Skin of body (tissue), 2 donors: Measurements from ENCODE around the gene ECPAS. TPM values are rescaled to one million over a fixed set of nuclear protein-coding genes. Genes with fewer than 3 reads are reported as not detected.
"Not testable (repeated sequence)": the region's sequence is repeated elsewhere in the genome, so short reads cannot be mapped to it uniquely, and the experiment has no call there.

Source experiments
- DNase-seq: peaks from one replicate; lab custom pipeline; 2025; lab: John Stamatoyannopoulos, UW
- total RNA-seq: library from RNA; depleted of rRNA; stranded (reverse); fragments of >200 nt; gene quantifications from one replicate; pipeline ENCODE4 v1.2.3, GENCODE V29; 2014

Gene ECPAS
- total RNA-seq, 1 donor from 2014 or later, result 91.0 TPM

DNA sequence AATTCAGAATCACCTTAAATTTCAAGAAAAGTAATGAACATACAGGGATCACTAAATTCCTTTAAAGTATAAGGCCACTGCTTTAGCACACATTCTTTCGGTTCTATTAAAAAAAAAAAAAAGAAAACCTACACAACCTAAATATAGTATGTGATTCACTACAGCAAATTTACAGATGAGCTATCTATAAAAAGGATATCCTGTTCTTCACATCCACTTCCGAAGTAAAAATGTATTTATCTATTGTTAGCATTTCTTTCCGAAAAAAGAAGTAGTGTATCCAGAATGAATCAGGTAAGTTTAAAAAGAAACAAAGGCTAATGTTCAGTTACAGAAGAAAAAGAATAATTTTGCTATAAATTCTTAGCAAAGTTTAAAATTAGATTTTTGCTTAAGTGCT, 70.2 kb downstream of the ECPAS start:
- DNase-seq, result no peak

DNA sequence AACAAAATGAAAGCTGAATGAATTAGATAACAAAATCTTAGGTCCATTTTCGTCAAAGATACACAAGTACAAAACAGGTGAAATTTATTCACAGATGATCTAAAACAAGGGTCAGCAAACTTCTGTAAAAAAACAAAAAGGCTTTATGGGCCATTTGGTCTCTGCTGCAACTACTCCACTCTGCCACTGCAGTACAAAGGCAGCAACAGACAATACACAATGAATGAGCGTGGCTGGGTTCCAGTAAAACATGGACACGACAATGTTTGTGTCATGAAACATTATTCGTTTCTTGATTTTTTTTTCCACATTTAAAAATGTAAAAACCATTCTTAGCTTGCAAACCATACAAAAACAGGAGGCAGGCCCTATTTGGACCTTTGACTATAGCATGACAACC, 71.9 kb downstream of the ECPAS start:
- no peak for DNase-seq

DNA sequence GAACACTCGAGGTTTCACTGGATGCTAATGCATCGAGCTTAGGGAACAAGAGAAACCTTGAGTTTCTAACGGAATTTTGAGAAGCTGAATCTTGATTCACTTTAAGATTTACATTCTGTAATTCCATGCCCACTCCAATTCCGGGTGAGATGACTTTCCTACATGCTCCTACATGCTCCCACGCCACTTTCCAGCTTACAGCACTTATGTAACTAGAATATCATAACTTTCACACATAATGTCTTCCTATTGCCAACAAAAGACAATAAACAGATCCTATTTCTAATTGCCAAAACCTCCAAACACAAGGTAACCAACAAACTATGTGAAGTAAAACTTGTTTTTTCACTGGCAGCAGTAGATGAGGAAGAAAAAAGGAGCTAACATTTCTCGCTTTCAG, 72.9 kb downstream of the ECPAS start:
- no peak for DNase-seq

DNA sequence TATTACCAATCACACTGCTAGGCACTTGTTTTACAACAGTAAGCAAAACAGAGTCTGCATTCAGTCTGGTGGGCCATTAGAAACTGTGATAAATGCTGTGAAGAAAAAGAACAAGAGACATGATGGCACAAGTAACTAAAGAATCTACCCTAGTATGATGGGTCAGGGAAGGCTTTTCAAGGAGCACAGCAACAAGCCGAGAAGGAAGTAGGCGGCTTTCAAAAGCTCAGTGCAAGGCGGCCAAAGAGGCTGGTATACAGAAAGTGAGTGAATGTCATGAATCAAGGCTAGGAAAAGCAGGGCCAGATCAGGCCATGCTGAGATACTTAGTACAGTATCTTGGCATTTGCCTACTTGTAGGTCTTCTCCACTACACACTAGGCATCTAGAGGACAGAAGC, 76.4 kb downstream of the ECPAS start:
- DNase-seq, result no peak

DNA sequence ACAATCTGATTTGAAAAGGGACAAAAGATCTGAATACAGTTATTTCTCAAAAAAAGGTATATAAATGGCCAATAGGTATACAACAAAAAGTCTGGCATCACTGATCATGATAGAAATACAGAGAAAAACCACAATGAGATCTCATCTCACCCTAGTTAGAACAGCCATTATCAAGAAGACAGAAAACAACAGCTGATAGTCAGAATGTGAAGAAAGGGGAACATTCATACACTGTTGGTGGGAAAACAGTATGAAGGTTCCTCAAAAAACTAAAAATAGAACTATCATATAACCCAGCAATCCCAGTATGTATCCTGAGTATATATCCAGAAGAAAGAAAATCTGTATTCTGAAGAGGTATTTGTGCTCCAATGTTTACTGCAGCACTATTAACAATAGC, 78.5 kb downstream of the ECPAS start:
- DNase-seq, result no peak

DNA sequence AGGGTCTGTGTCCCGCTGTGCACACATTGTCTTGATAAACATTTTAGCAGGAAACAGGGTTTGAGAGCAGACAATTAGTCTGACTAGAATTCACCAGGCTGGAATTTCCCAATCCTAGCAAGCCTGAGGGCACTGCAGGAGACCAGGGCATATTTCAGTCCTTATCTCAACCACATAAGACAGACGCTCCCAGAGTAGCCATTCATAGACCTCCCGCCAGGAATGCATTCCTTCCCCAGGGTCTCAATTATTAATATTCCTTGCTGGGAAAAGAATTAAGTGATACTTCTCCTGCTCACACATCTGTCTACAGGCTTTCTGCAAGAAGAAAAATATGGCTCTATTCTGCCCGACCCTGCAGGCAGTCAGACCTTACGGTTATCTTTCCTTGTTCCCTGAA, 82.7 kb downstream of the ECPAS start:
- DNase-seq, result not testable (repeated sequence)

DNA sequence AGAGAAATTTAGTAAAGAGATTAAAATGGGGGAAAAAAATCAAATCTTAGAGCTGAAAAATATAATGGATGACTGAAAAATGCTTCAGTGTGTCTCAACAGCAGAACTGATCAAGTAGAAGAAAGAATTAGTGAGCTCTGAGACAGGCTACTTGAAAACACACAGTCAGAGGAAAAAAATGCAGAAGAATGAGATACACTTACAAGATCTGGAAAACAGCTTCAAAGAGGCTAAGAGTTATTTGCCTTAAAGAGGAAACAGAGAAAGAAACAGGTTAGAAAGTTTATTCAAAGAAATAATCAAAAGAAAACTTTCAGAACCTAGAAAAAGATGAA, 83.7 kb downstream of the ECPAS start:
- DNase-seq, result no peak

DNA sequence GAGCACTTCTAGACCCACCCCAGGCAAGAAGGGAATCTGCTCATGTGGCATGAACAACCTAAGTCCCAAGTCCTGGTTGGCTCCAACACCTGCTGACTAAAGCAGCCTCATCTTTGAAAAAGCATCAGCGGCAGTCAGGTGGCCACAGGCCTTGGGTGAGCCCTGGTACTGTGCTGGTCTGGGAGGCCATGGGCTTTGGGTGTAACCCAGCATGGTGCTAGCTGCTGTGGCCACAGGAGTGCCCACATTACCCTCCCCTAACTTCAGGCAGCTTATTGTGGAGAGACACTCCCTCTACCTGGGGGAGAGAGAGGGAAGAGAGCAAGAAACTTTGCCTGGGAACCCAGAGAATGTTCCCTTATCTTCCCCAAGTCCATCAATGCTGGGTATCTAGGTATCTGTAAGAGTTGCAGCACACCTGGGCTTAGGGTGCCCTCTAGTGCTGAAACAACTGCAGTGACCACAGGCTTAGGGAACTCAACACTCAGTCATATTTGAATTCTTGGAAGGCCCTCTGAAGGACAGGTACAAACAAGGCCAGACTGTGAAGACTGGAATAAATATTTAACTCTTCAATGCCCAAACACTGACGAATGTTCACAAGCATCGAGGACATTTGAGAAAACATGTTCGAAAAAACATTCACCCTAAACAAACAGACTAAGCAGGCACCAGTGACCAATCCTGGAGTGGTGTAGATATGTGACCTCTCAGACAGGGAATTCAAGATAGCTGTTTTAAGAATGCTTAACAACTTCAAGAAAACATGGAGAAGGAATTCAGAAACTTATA, 84.2 kb downstream of the ECPAS start:
- DNase-seq, result no peak

DNA sequence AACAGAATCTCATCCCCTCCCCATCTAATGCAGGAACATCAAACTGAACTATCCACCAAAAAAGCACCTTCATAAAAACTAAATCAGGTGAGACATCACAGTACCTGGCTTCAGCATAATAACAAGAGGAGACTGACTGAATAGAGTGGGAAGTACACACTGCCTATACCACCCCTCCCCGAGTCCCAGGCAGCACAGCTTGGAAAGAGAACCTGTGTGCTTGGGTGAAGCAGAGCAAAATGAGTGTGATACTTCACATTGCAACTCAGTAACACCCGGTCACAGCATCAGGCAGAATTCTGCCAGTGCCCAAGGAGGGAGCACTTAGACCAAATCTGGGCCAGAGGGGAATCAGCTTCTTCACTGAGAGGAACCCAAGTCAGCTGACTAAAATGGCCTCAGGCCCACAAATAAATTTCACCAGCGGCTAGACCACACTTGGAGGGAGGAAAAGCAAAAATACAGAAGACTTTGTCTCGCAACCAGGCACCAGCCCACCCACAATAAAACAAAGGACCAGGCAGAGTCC, 84.9 kb downstream of the ECPAS start:
- no peak for DNase-seq

DNA sequence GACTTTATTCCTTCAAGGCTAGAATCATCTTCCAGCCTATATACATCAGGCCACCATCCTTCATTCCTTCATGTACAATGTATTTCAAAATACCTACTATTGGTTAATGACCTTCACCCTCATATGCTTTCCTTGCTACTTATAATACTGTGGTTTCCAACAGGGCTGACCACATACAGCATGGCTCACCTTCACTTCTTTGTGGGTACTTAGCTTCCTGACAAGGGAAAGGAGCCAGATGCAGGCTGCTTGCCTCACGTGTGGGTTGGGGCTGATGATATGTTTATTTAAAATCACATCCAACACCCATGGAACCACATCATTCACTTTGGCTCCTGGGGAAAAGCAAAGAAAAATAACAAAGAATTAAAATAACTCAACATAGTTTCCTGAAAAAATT, 90.2 kb downstream of the ECPAS start:
- no peak for DNase-seq

DNA sequence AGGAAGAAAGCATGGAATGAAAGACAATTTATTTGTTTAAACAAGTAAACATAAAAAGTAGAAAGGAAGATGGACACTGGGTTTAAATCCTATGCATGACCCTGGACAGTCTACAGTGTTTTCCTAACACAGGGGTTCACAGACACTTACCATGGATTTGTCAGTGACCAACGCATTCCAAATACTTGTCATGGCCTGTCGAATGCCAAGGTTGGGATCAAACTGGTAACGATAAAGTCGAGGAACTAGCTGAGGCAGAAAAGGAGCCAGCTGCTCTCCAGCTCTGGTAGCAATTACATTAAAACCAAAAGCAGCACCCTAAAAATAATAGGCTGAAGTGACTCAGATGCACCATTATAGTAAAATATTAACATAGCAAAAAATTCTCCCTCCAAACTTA, 94.8 kb downstream of the ECPAS start:
- DNase-seq, result no peak

DNA sequence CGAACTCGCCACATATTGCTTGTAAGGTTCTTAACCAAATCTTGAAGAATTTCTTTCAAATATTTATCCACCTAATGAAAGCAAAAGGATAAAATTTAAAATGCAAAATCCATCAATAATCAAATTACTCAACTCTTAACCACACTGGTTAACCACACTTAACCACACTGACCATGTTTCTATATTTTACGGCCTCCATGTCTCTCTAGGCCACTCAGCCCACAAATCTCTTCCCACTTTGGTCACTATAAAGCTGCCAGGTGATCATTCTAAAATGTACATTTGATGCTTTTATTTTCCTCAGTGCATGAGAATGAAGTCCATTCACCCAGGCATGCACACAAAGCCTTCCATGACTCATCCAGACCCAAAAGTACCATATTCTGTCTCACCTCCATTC, 97.8 kb downstream of the ECPAS start:
- DNase-seq, result no peak

DNA sequence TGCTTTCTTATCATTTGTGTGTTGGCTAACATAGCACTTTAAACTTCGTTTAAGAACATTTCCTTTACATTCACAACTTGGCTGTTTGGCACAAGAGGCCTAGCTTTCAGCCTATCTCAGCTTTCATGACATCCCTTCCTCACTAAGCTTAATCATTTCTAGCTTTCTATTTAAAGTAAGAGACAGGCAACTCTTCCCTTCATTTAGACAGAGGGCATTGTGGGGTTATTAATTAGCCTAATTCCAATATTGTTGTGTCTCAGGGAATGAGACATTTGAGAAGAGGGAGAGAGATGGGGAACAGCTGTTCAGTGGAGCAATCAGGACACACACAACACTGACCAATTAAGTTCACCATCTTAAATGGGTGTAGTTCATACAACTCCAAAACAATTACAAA, 103.2 kb downstream of the ECPAS start:
- no peak for DNase-seq

DNA sequence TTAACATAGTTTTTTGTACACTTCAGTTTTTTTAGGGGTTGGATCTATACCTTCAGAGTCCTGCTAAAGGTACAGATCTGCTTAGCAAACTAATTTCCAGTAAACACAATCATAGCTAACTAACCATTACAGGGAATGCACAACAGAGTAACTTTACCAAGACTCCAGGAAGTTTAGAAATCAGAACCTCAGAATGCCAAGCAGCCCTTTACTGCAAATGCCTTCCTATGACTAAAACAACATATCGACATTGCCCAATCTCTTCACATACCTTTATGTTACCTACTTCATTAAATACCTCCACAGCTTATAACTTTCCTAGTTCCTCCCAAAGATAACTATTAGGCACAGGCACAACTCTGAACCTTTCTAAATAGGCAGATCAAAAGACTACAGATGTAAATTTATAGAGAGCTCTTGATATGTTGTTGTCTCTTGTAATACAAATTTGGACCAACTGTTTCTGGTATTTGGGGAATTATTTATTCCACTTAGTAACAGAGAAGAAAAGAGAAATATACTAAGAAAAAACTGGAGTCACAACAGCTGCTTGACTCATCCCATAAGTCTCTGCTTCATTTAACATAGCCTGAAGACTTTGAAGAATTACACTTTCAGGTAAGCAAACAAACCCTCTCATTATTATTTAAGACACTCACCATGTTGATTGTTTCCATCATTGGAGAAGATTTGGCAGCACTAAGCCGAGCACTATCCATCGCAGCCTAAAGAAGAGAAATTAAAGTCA, 108.2 kb downstream of the ECPAS start:
- no peak for DNase-seq

DNA sequence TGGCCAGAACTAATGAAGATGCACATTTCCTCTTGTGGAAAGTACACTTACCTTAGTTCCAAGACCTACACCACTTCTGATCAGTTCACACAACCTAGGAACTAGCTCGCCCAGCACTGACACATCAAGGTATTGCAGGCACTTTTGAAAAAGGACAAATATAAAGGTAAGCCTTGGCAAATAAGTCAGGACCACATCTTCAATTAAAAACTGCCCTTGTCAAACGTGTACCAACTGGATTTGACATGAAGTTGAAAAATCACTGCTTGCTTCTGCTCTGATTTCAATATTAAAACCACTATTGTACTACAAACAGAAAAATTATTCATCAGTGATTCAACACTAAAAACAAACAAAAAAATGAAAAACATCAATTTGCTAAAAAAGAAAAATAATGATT, 109.1 kb downstream of the ECPAS start:
- no peak for DNase-seq

DNA sequence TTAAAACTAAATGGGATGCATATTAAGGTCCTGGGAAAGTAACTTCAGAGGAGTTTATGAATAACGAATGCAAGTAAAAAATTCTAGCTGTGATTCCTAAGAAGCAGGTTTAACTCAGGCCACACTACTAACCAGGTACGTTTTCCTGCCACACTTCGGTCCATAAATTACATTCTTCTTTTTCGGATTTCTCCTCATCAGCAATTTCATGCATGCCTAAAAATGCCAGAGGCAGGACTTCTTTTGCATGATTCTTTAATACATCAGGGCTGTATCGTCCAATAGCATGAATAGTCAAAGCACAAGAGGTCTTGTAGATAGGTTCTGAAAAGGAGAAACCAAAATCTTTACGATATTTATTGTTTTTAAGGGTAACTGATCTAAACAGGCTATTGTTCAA, 111.9 kb downstream of the ECPAS start:
- no peak for DNase-seq

DNA sequence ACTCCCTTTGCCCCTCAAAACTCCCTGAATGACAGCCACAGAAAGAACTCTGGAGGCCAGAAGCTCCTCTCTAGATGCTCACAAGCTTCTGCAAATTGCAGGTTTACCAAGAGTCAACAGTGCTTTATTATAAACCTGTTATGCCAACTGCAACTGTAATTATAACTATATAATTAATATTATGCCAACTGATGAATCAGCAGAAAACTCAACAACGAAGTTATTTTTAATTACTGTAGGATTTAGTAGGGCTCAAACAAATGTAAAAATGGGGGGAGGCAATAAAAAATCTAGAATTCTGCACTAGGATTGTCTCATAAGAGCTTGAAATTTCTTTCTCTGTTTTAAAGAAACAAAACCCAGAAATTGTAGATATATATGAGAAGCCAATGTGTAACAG, 117.2 kb downstream of the ECPAS start:
- DNase-seq, result no peak

DNA sequence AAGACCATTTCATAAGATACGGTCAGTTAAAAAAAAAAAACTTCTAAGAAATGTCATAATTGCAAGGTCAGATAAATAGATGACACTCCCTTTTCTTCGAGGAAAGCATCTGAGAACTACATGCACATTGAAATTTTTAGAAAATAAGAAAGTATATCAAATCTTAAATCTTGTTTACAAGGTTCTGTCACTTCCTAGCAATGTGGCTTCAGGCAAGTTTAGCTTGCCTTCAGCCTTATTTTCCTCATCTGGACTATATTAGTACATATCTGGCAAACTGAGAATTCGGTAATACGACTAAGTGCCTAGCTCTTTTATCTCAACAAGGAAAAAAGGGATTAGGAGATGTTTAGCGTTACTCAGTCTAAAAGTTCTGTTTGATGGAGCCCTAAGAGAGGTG, 121.7 kb downstream of the ECPAS start:
- no peak for DNase-seq

DNA sequence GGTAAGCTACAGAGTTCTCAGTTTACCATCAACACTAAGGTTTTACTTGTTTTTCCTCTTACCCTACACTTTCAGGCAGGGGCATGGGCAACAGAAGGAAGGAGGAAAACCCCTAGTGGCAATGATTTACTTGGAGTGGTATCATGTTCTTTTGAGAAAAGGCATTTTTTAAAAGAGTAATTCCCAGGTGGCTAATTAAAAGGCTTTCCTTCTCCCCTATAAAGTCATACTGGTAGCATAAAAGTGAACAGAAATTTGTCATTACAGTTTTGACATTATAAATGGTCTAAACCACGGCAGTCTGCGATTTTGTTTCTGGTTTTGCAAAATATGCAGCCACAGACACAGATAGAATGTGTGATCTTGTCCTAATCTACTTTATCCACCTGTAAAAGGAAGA, 123.3 kb downstream of the ECPAS start:
- no peak for DNase-seq

DNA sequence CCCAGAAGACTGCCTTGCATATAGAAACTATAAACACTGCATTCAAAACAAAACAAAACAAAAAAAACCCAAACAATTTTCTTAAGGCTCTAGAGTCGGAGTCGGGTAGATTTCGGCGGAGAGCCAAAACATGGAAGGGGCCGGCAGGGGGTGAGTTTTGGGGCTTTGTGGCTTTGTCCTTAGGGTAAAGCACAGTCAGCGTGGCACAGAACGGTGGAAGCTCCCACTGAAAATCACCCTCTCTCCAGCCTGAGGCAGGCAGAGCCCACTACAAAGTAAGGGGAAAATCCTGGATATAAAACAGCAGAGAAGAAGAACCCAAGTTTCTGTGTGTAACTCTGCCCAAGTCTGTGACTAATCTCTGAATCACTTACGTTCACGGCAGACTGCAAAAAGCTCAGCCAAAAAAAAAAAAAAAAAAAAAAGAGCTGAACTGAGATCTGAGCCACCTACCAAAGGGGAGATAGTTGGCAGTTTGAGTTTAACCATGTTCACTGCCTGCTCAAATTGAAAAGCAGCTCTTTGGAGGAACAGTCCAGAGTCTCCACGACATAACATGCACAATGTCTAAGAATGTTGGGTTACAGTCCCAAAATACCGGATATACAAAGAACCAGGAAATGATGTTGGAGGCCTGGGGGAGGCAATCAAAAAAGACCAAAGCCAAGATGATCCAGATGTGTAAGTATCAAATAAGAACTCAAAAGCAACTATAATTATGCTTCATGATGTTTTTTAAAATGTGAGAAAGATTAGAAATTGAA, 127.5 kb downstream of the ECPAS start:
- DNase-seq, result peak; percentile 36

DNA sequence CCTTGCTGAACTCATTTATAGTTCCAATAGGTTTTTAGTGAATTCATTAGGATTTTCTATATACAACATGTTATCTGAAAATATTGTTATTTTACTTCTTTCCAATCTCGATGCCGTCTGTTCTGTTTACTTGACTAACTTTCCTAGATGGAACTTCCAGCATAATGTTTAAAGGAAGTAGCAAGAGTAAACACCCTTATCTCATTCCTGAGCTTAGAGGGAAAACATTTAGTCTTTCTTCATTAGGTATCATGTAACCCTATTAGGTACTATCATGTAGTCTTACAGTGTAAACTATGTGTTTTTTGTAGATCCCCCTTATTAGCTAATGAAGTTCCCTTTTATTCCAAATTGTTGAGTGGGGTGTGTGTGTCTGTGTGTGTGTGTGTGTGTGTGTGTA, 131.6 kb downstream of the ECPAS start:
- DNase-seq, result no peak

DNA sequence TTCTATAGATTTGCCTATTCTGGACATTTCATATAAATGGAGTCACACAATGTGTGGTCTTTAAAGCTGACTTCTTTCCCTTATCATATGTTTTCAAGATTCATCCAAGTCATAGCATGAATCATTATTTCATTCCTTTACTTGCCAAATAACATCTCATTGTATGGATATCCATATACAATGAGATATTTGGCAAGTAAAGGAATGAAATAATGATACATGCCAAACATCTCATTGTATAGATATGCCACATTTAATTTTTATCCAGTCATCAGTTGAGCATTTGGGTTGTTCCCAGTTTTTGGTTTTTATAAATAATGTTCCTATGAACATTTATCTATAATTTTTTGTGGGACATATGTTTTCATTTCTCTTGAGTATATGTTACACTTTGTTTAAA, 133.6 kb downstream of the ECPAS start:
- DNase-seq, result peak; percentile 59
